Loucy (cell line): ENCODE measurements around the gene PCAT6.
"Not testable (repeated sequence)": the region's sequence is repeated elsewhere in the genome, so short reads cannot be mapped to it uniquely, and the experiment has no call there.

Experiments used
- H2AFZ ChIP-seq: fragments of 200-600 bp; sonication (generic); 2 replicates; pipeline ENCODE4 v1.6.0; 2016; ENCODE audit warnings: antibody characterized with exemption, mild to moderate bottlenecking, low read length, moderate library complexity
- H3F3A ChIP-seq: fragments of 200-600 bp; 2 replicates; pipeline ENCODE4 v1.6.0; 2016; ENCODE audit warnings: antibody characterized with exemption, low read depth, mild to moderate bottlenecking
- H3K27me3 ChIP-seq: fragments of 200-600 bp; sonication (generic); 2 replicates; pipeline ENCODE4 v1.6.1; 2014; ENCODE audit warnings: low read length, mild to moderate bottlenecking; ENCODE audit not compliant: insufficient read depth, poor library complexity, severe bottlenecking
- H3K36me3 ChIP-seq: fragments of 200-600 bp; sonication (generic); 2 replicates; pipeline ENCODE4 v1.6.1; 2016; ENCODE audit warnings: low read length; ENCODE audit not compliant: insufficient read depth
- H3K4me1 ChIP-seq: fragments of 200-600 bp; sonication (generic); 2 replicates; pipeline ENCODE4 v1.5.1; 2014; ENCODE audit warnings: low read length, mild to moderate bottlenecking; ENCODE audit not compliant: insufficient read depth, poor library complexity, severe bottlenecking
- H3K4me2 ChIP-seq: fragments of 200-600 bp; sonication (generic); 2 replicates; pipeline ENCODE4 v1.6.0; 2014; ENCODE audit warnings: antibody characterized with exemption, low read length, low read depth, mild to moderate bottlenecking; ENCODE audit not compliant: poor library complexity, severe bottlenecking
- H3K4me3 ChIP-seq: fragments of 200-600 bp; sonication (generic); 2 replicates; pipeline ENCODE4 v1.5.1; 2014; ENCODE audit warnings: low read length, mild to moderate bottlenecking, mixed read lengths; ENCODE audit not compliant: poor library complexity, severe bottlenecking
- H3K79me2 ChIP-seq: fragments of 200-600 bp; sonication (generic); 2 replicates; pipeline ENCODE4 v1.6.1; 2014; ENCODE audit warnings: low read length; ENCODE audit not compliant: insufficient read depth
- H3K9ac ChIP-seq: fragments of 200-600 bp; sonication (generic); 2 replicates; pipeline ENCODE4 v1.6.0; 2014; ENCODE audit warnings: mild to moderate bottlenecking, low read depth, low read length, moderate library complexity; ENCODE audit not compliant: poor library complexity, severe bottlenecking
- H3K9me2 ChIP-seq: fragments of 200-600 bp; sonication (generic); replicated peaks from 2 replicates; pipeline ENCODE4 v1.6.1; 2016; ENCODE audit warnings: low read depth, low read length, mixed read lengths
- H3K9me3 ChIP-seq: fragments of 200-600 bp; sonication (generic); 2 replicates; pipeline ENCODE4 v1.6.1; 2014; ENCODE audit warnings: mild to moderate bottlenecking, antibody characterized with exemption, low read length, low read depth; ENCODE audit not compliant: insufficient read depth
- H4K20me1 ChIP-seq: fragments of 200-600 bp; sonication (generic); 2 replicates; pipeline ENCODE4 v1.6.0; 2014; ENCODE audit warnings: antibody characterized with exemption, low read length, mild to moderate bottlenecking; ENCODE audit not compliant: insufficient read depth, poor library complexity, severe bottlenecking
- CTCF ChIP-seq: fragments of 200-600 bp; sonication (generic); conservative IDR thresholded peaks from 2 replicates; pipeline ENCODE4 v1.5.1; 2014; ENCODE audit warnings: mild to moderate bottlenecking, antibody characterized with exemption, low read length
- EZH2phosphoT487 ChIP-seq: fragments of 200-600 bp; IDR thresholded peaks from 2 replicates; pipeline ENCODE4 v1.6.1; 2018; ENCODE audit warnings: antibody characterized with exemption, mild to moderate bottlenecking, moderate library complexity, borderline replicate concordance

PCAT6 gene

GRCh38 chr1:202788800-202789199 lies 22.0 kb upstream of the PCAT6 start:
- H3K27me3 ChIP-seq: no peaks in the 10 kb centered on the region
- peaks cover 100% of the 10 kb centered on the region for H3K79me2 ChIP-seq
- H3K4me2 ChIP-seq: no peak overlapping the region
- no peak overlapping the region for H3K4me3 ChIP-seq
- TF ChIP-seq EZH2phosphoT487 (no peak), CTCF (no peak)
- peaks cover 5% of the 10 kb centered on the region; the same call in 1 of the 2 replicates for H3F3A ChIP-seq
- peaks cover 22% of the 10 kb centered on the region; the same call in 1 of the 2 replicates for H3K36me3 ChIP-seq
- peaks cover 95% of the 10 kb centered on the region for H4K20me1 ChIP-seq
- H3K9ac ChIP-seq: no peak overlapping the region
- H3K9me2 ChIP-seq: no peaks in the 10 kb centered on the region
- H2AFZ ChIP-seq: no peak overlapping the region
- H3K4me1 ChIP-seq: peaks cover 14% of the 10 kb centered on the region
- H3K9me3 ChIP-seq: no peaks in the 10 kb centered on the region

- Histone ChIP-seq H3K79me2 (peaks cover 100% of the 10 kb centered on the region), H2AFZ (no peak overlapping the region), H3K36me3 (peaks cover 18% of the 10 kb centered on the region; the same call in 1 of the 2 replicates), H3K4me1 (peaks cover 22% of the 10 kb centered on the region), H3K9me3 (no peaks in the 10 kb centered on the region), H3F3A (peaks cover 5% of the 10 kb centered on the region; the same call in 1 of the 2 replicates), H3K4me3 (no peak overlapping the region), H3K9me2 (no peaks in the 10 kb centered on the region), H3K9ac (no peak overlapping the region), H3K4me2 (no peak overlapping the region), H4K20me1 (peaks cover 94% of the 10 kb centered on the region), H3K27me3 (no peaks in the 10 kb centered on the region)
- TF ChIP-seq EZH2phosphoT487: no peak
- no peak for TF ChIP-seq CTCF
These were observed 19.5 kb upstream of the PCAT6 start for GRCh38 chr1:202791077-202791747.

DNA sequence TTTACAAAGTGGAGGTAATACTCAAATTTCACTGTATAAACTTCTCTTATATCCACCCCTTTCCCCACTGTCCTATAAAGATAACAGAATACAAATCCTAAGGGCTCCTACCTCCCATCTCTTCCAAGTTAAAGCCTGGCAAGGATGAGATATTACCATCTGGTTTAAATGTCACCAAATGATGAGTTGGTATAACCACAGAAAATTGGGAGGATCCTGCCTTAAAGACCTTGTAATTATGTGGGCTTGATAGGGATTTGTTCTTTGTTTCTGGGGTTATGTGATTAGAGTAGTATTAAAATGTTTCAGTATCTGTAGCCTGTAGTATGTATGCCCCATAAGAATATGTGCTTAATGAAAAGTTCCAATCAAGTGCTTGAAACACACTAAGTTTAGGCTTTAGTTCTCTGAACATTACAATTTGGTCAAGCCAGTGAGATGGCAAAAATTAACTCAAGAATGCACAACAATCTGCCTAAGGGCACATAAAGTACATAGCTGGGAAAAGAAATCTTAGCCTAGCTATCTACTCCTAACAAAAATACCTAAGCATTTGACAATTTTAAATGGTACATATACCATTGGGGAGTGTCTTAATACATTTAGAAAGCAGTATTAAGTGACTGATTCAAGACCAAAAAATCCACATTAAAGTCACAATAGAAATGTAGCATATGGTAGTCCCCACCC lies 16.6 kb upstream of the PCAT6 start:
- Histone ChIP-seq H3K4me2 (peak overlapping the region; percentile 4), H2AFZ (no peak overlapping the region), H3K36me3 (peaks cover 30% of the 10 kb centered on the region; the same call in 1 of the 2 replicates), H4K20me1 (peaks cover 94% of the 10 kb centered on the region), H3K9me2 (no peaks in the 10 kb centered on the region), H3K4me1 (peaks cover 21% of the 10 kb centered on the region), H3K9ac (no peak overlapping the region), H3F3A (peaks cover 5% of the 10 kb centered on the region; the same call in 1 of the 2 replicates), H3K9me3 (no peaks in the 10 kb centered on the region), H3K79me2 (peaks cover 100% of the 10 kb centered on the region), H3K27me3 (no peaks in the 10 kb centered on the region), H3K4me3 (no peak overlapping the region)
- TF ChIP-seq EZH2phosphoT487: no peak
- TF ChIP-seq CTCF: no peak

- not testable (repeated sequence) for H3K27me3 ChIP-seq, H3K9ac ChIP-seq, H3K9me2 ChIP-seq, H2AFZ ChIP-seq, H3K4me3 ChIP-seq, H3F3A ChIP-seq, H3K9me3 ChIP-seq
- peaks cover 95% of the 10 kb centered on the region for H4K20me1 ChIP-seq
- H3K36me3 ChIP-seq: peaks cover 30% of the 10 kb centered on the region; the same call in 1 of the 2 replicates
- H3K4me2 ChIP-seq: peak overlapping the region; percentile 4
- H3K79me2 ChIP-seq: peaks cover 100% of the 10 kb centered on the region
- H3K4me1 ChIP-seq: peaks cover 21% of the 10 kb centered on the region
These were observed 15.8 kb upstream of the PCAT6 start for GRCh38 chr1:202794931-202795330.
